Adrenal gland (tissue), 12 donors: Measurements from ENCODE around the gene CDK6. TPM values are rescaled to one million over a fixed set of nuclear protein-coding genes. Genes with fewer than 3 reads are reported as not detected.

Experiments
- DNase-seq, 7 donors: peaks; one replicate each; pipeline ENCODE4 v3.0.0-alpha.2; 2019 to 2020
- H3K27ac ChIP-seq, 5 donors: fragments of 200-600 bp; sonication (generic) in 4 of 5; 1 replicate in 3 of 5; 2 replicates in 2 of 5; pipeline versions ENCODE4 v1.5.1 to v1.8.0; 2016 to 2020; ENCODE audit warnings: mild to moderate bottlenecking in 1 of 5
- H3K27me3 ChIP-seq: fragments of 200-600 bp; 2 replicates; pipeline ENCODE4 v1.8.0; 2021
- H3K36me3 ChIP-seq, 2 donors: fragments of 200-600 bp; replicated peaks in 1 of 2; 1 replicate in 1 of 2; 2 replicates in 1 of 2; pipeline versions ENCODE4 v1.5.1 to v1.8.0; 2018 to 2022
- H3K4me1 ChIP-seq, 2 donors: fragments of 200-600 bp; replicated peaks in 1 of 2; 1 replicate in 1 of 2; 2 replicates in 1 of 2; pipeline versions ENCODE4 v1.5.1 to v1.8.0; 2018 to 2021
- H3K4me3 ChIP-seq, 4 donors: fragments of 200-600 bp; sonication (generic) in 3 of 4; one replicate each; pipeline ENCODE4 v1.5.1; 2016 to 2018
- H3K9me3 ChIP-seq, 3 donors: fragments of 200-600 bp; sonication (generic) in 1 of 3; replicated peaks in 1 of 3; 1 replicate in 2 of 3; 2 replicates in 1 of 3; pipeline versions ENCODE4 v1.5.1 to v1.8.0; 2016 to 2021
- CTCF ChIP-seq, 6 experiments: fragments of 450-650 bp in 4 of 6; fragments of 200-600 bp in 2 of 6; sonication (generic) in 1 of 6; IDR thresholded peaks; 1 replicate in 5 of 6; 2 replicates in 1 of 6; pipeline versions ENCODE4 v1.5.1 to v1.8.0; 2016 to 2021; ENCODE audit warnings: antibody characterized with exemption in 6 of 6, mild to moderate bottlenecking in 2 of 6, moderate library complexity in 1 of 6
- POLR2A ChIP-seq, 2 donors: fragments of 450-650 bp; IDR thresholded peaks; one replicate each; pipeline ENCODE4 v1.6.1; 2017; ENCODE audit warnings: antibody characterized with exemption in 2 of 2, mild to moderate bottlenecking in 2 of 2, moderate library complexity in 1 of 2
- WGBS, 4 donors: extraction: QIAGEN DNeasy Blood & Tissue Kit in 2 of 4; methylation state at CpG; one replicate each; pipeline versions ENCODE4 v1.1.5 to v1.1.7; 2013 to 2017; 5-methylcytosine and 5-hydroxymethylcytosine counted together
- intact Hi-C, 2 donors: fragments of 100-400 bp; cut with DNase I; formaldehyde crosslinking; loops; one replicate each; pipeline versions ENCODE4 v1.14.1 to v1.15.0; 2022 to 2023
- polyA plus RNA-seq, 3 donors: library from polyadenylated mRNA; stranded (reverse); fragments of 200-250 nt in 2 of 3; fragments of 350-450 nt in 1 of 3; fragmentation: Illumina TruSeq in 1 of 3; extraction: RNeasy Lipid Tissue Mini Kit (QIAGEN cat#74804) in 1 of 3; gene quantifications; one replicate each; pipeline ENCODE4 v1.2.3, GENCODE V29; 2013 to 2014
- total RNA-seq, 9 donors: library from RNA; depleted of rRNA in 4 of 9; stranded (reverse); fragments of >200 nt in 4 of 9; fragments of 120-200 nt in 1 of 9; fragmentation: NEBNext Ultra II Directional in 1 of 9; extraction: Animal tissue kit (Norgen Biotek cat#: 25700) in 1 of 9; gene quantifications; one replicate each; pipeline versions ENCODE4 v1.1.0 to v1.2.4, GENCODE V29; 2013 to 2023
- donor health status: healthy with polysubstance abuse.
- donor health status: Bipolar disorder and iron deficiency.
- donor health status: DM: yes; HTN: yes; CAD: no.
- donor health status: DM: no; HTN: no; CAD: no.
- donor health status: DM: no; HTN: no; CAD: no.
- donor health status: DM: yes; HTN: yes; CAD: no.

Gene CDK6
- total and polyA plus RNA-seq, 12 donors: 2.5 to 151 (median 33.4) TPM

- TF ChIP-seq POLR2A (IDR thresholded peaks at IDR 0.05): no peak
- TF ChIP-seq CTCF (IDR thresholded peaks at IDR 0.05): no peak
- 56 to 75% (median 61%) methylated on average over 1 of the region's 1 CpG for WGBS, 4 donors
- Histone ChIP-seq H3K36me3 (no peaks in the 10 kb centered on the region), H3K4me3 (no peak overlapping the region), H3K27me3 (no peaks in the 10 kb centered on the region), H3K4me1 (no peaks in the 10 kb centered on the region), H3K27ac (no peak overlapping the region), H3K9me3 (no peaks in the 10 kb centered on the region)
- DNase-seq: no peak
- intact Hi-C loops: no loop called here
These were observed 40.5 kb upstream of the CDK6 start for GRCh38 chr7:92876836-92877235.

GRCh38 chr7:92875719-92876118, 39.3 kb upstream of the CDK6 start:
- no peaks in the 10 kb centered on the region for H3K4me1 ChIP-seq
- H3K27me3 ChIP-seq: no peaks in the 10 kb centered on the region
- intact Hi-C loops: no loop called here
- no peak overlapping the region for H3K4me3 ChIP-seq
- H3K27ac ChIP-seq: no peak overlapping the region
- no peak for DNase-seq
- TF ChIP-seq CTCF (IDR thresholded peaks at IDR 0.05) (no peak), POLR2A (IDR thresholded peaks at IDR 0.05) (no peak)
- H3K9me3 ChIP-seq: no peaks in the 10 kb centered on the region
- 88 to 98% (median 95%) methylated on average over 2 of the region's 2 CpGs for WGBS, 4 donors
- H3K36me3 ChIP-seq: no peaks in the 10 kb centered on the region

GRCh38 chr7:92875173-92875572, 38.8 kb upstream of the CDK6 start:
- DNase-seq: no peak
- Histone ChIP-seq H3K27me3 (no peaks in the 10 kb centered on the region), H3K9me3 (no peaks in the 10 kb centered on the region), H3K4me1 (no peaks in the 10 kb centered on the region), H3K4me3 (no peak overlapping the region), H3K27ac (no peak overlapping the region), H3K36me3 (no peaks in the 10 kb centered on the region)
- 67 to 93% (median 84%) methylated on average over 1 of the region's 1 CpG for WGBS, 4 donors
- intact Hi-C loops: no loop called here
- TF ChIP-seq POLR2A (IDR thresholded peaks at IDR 0.05) (no peak), CTCF (IDR thresholded peaks at IDR 0.05) (no peak)

GRCh38 chr7:92874567-92874966, 38.2 kb upstream of the CDK6 start:
- Histone ChIP-seq H3K27me3 (no peaks in the 10 kb centered on the region), H3K4me3 (no peak overlapping the region), H3K36me3 (no peaks in the 10 kb centered on the region), H3K27ac (no peak overlapping the region), H3K9me3 (no peaks in the 10 kb centered on the region), H3K4me1 (no peaks in the 10 kb centered on the region)
- no peak for TF ChIP-seq POLR2A (IDR thresholded peaks at IDR 0.05)
- no peak for TF ChIP-seq CTCF (IDR thresholded peaks at IDR 0.05)
- no peak for DNase-seq
- whole genome bisulfite sequencing, 4 donors: 56 to 74% (median 65%) methylated on average over 1 of the region's 1 CpG
- intact Hi-C loops: no loop called here
